H9 (cell line): ENCODE data around the gene VAV1. TPM values are rescaled to one million over a fixed set of nuclear protein-coding genes. Genes with fewer than 3 reads are reported as not detected.

Experiments
- DNase-seq: peaks from one replicate; pipeline ENCODE4 v3.0.0-alpha.2; 2017
- H2AFZ ChIP-seq: one replicate; pipeline ENCODE4 v1.6.1; 2013; ENCODE audit warnings: mild to moderate bottlenecking, low read length, control low read depth, moderate library complexity
- H2AK5ac ChIP-seq: 2 replicates; pipeline ENCODE4 v1.6.1; 2013; ENCODE audit warnings: low read length, control low read depth, mixed read lengths; ENCODE audit not compliant: insufficient read length
- H2BK120ac ChIP-seq: one replicate; pipeline ENCODE4 v1.6.1; 2013; ENCODE audit warnings: low read depth, mild to moderate bottlenecking, low read length, control low read depth, inconsistent platforms; ENCODE audit not compliant: poor library complexity, severe bottlenecking
- H2BK12ac ChIP-seq: 2 replicates; pipeline ENCODE4 v1.6.1; 2013; ENCODE audit warnings: low read length, control low read depth, mixed read lengths, low read depth; ENCODE audit not compliant: insufficient read length
- H2BK15ac ChIP-seq: 2 replicates; pipeline ENCODE4 v1.6.1; 2013; ENCODE audit warnings: low read depth, low read length, control low read depth
- H2BK20ac ChIP-seq: one replicate; pipeline ENCODE4 v1.6.1; 2013; ENCODE audit warnings: low read depth, mild to moderate bottlenecking, low read length, control low read depth, inconsistent platforms; ENCODE audit not compliant: poor library complexity, severe bottlenecking
- H2BK5ac ChIP-seq: 2 replicates; pipeline ENCODE4 v1.6.1; 2013; ENCODE audit warnings: low read length, control low read depth, mixed read lengths; ENCODE audit not compliant: insufficient read length
- H3K14ac ChIP-seq: 2 replicates; pipeline ENCODE4 v1.6.1; 2013; ENCODE audit warnings: low read length, control low read depth; ENCODE audit not compliant: insufficient read depth
- H3K18ac ChIP-seq: 2 replicates; pipeline ENCODE4 v1.6.1; 2013; ENCODE audit warnings: low read depth, mild to moderate bottlenecking, mixed read lengths, low read length, control low read depth; ENCODE audit not compliant: insufficient read length
- H3K23ac ChIP-seq: 2 replicates; pipeline ENCODE4 v1.6.1; 2013; ENCODE audit warnings: low read length, control low read depth, mixed read lengths, low read depth; ENCODE audit not compliant: insufficient read length
- H3K23me2 ChIP-seq: 2 replicates; pipeline ENCODE4 v1.6.1; 2013; ENCODE audit warnings: low read depth, mild to moderate bottlenecking, mixed read lengths, low read length, control low read depth; ENCODE audit not compliant: insufficient read length, poor library complexity, severe bottlenecking
- H3K27ac ChIP-seq: 2 replicates; pipeline ENCODE4 v1.5.1; 2013; ENCODE audit warnings: low read length, control low read depth, mixed read lengths, low read depth; ENCODE audit not compliant: insufficient read length
- H3K27me3 ChIP-seq: 2 replicates; pipeline ENCODE4 v1.6.1; 2013; ENCODE audit warnings: low read length, control low read depth, inconsistent platforms; ENCODE audit not compliant: insufficient read depth
- H3K4ac ChIP-seq: 2 replicates; pipeline ENCODE4 v1.6.1; 2013; ENCODE audit warnings: low read depth, mild to moderate bottlenecking, control low read depth, inconsistent platforms, low read length, moderate library complexity
- H3K4me1 ChIP-seq: 2 replicates; pipeline ENCODE4 v1.6.1; 2013; ENCODE audit warnings: low read length, control low read depth, inconsistent platforms; ENCODE audit not compliant: insufficient read depth
- H3K4me2 ChIP-seq: 2 replicates; pipeline ENCODE4 v1.6.1; 2013; ENCODE audit warnings: low read length, control low read depth, mixed read lengths; ENCODE audit not compliant: insufficient read length, insufficient read depth
- H3K56ac ChIP-seq: 2 replicates; pipeline ENCODE4 v1.6.1; 2013; ENCODE audit warnings: low read depth, mild to moderate bottlenecking, mixed read lengths, low read length, control low read depth; ENCODE audit not compliant: insufficient read length
- H3K79me1 ChIP-seq: 2 replicates; pipeline ENCODE4 v1.6.1; 2013; ENCODE audit warnings: low read depth, mild to moderate bottlenecking, moderate library complexity, low read length, control low read depth, inconsistent platforms; ENCODE audit not compliant: insufficient read depth, poor library complexity, severe bottlenecking
- H3K79me2 ChIP-seq: 2 replicates; pipeline ENCODE4 v1.6.1; 2013; ENCODE audit warnings: low read length, control low read depth, inconsistent platforms; ENCODE audit not compliant: insufficient read depth
- H3K9ac ChIP-seq: 2 replicates; pipeline ENCODE4 v1.6.1; 2013; ENCODE audit warnings: low read length, control low read depth, mixed read lengths; ENCODE audit not compliant: insufficient read length; ENCODE audit errors: extremely low read depth
- H3K9me3 ChIP-seq: one replicate; pipeline ENCODE4 v1.6.1; 2013; ENCODE audit warnings: low read depth, low read length, inconsistent platforms; ENCODE audit not compliant: control insufficient read depth
- H3T11ph ChIP-seq: one replicate; pipeline ENCODE4 v1.6.1; 2013; ENCODE audit warnings: mild to moderate bottlenecking, low read length, control low read depth, inconsistent platforms
- H4K20me1 ChIP-seq: one replicate; pipeline ENCODE4 v1.6.1; 2013; ENCODE audit not compliant: control insufficient read depth, insufficient read length, insufficient read depth
- H4K5ac ChIP-seq: 2 replicates; pipeline ENCODE4 v1.6.1; 2013; ENCODE audit warnings: low read depth, mild to moderate bottlenecking, mixed read lengths, low read length, control low read depth; ENCODE audit not compliant: insufficient read length
- H4K8ac ChIP-seq: replicated peaks from 2 replicates; pipeline ENCODE4 v1.6.1; 2013; ENCODE audit warnings: low read length, control low read depth, mixed read lengths, low read depth; ENCODE audit not compliant: insufficient read length
- H4K91ac ChIP-seq: 2 replicates; pipeline ENCODE4 v1.6.1; 2013; ENCODE audit warnings: low read depth, mild to moderate bottlenecking, moderate library complexity, mixed read lengths, low read length, control low read depth; ENCODE audit not compliant: insufficient read length
- H3K27ac Mint-ChIP-seq, 3 experiments: 2 replicates in 2 of 3; 3 replicates in 1 of 3; pipeline ENCODE4 v1.8.0; 2020 to 2021; ENCODE audit warnings: mixed read lengths in 3 of 3, mild to moderate bottlenecking in 1 of 3, moderate library complexity in 1 of 3
- H3K27me3 Mint-ChIP-seq: 2 replicates; pipeline ENCODE4 v1.8.0; 2021; ENCODE audit warnings: low read depth, mild to moderate bottlenecking, moderate library complexity, mixed read lengths
- H3K36me3 Mint-ChIP-seq, 3 experiments: 2 replicates in 2 of 3; 3 replicates in 1 of 3; pipeline ENCODE4 v1.8.0; 2020 to 2021; ENCODE audit warnings: low read depth in 3 of 3, mixed read lengths in 3 of 3; ENCODE audit not compliant: insufficient read depth in 1 of 3
- H3K4me1 Mint-ChIP-seq, 2 experiments: 2 replicates each; pipeline ENCODE4 v1.8.0; 2020; ENCODE audit warnings: mixed read lengths in 2 of 2
- H3K4me3 Mint-ChIP-seq, 2 experiments: 2 replicates in 1 of 2; 3 replicates in 1 of 2; pipeline ENCODE4 v1.8.0; 2020 to 2021; ENCODE audit warnings: mild to moderate bottlenecking in 2 of 2, mixed read lengths in 2 of 2, moderate library complexity in 1 of 2
- H3K9me3 Mint-ChIP-seq, 2 experiments: 2 replicates in 1 of 2; 3 replicates in 1 of 2; pipeline ENCODE4 v1.8.0; 2020; ENCODE audit warnings: mild to moderate bottlenecking in 2 of 2, mixed read lengths in 2 of 2, moderate library complexity in 1 of 2
- WGBS: extraction: QIAGEN DNeasy Blood & Tissue Kit; methylation state at CpG from one replicate; pipeline ENCODE4 v1.1.7; 2013; ENCODE audit warnings: missing lambda C conversion rate, low lambda C conversion rate, mixed read lengths; ENCODE audit not compliant: insufficient read length; ENCODE audit errors: extremely low coverage; 5-methylcytosine and 5-hydroxymethylcytosine counted together
- total RNA-seq: library from RNA; stranded (reverse); gene quantifications from 2 replicates; pipeline ENCODE4 v1.2.1, GENCODE V29; 2021
- TF ChIP-seq, protein P1 (sequence below): fragments of 200-600 bp; sonication (generic); conservative IDR thresholded peaks from 3 replicates; pipeline ENCODE4 v1.8.0; 2021; ENCODE audit warnings: antibody characterized with exemption, mild to moderate bottlenecking

Gene VAV1
- total RNA-seq, 1 experiment from 2014 or later: 0.90 TPM

DNA sequence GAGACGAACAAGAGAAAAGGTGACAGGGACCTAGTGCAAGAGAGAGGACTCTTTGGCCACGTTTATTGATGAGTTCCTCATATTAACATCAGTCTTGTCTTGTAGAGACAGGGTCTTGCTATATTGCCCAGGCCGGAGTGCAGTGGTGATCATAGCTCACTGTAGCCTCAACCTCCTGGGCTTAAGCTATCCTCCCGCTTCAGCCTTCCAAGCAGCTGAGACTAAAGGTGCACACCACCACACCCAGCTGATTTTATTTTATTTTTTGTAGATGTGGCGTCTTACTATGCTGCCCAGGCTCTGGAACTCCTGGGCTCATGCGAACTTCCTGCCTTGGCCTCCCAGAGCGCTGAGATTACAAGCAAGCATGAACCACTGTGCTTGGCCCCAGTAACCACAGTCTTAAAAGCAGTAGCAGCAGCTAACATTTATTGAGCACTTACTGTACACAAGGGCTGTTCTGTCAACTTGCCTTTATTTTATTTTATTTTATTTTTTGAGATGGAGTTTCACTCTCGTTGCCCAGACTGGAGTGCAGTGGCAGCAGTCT, 4.2 kb upstream of the VAV1 start:
- Histone ChIP-seq H3K79me2 (no peaks in the 10 kb centered on the region; the same call in 1 of the 2 replicates), H2AK5ac (no peak overlapping the region), H3K23me2 (peaks cover 16% of the 10 kb centered on the region), H3K18ac (no peak overlapping the region), H3K27me3 (no peaks in the 10 kb centered on the region), H3K4me2 (peak overlapping the region; percentile 58), H3K14ac (no peak overlapping the region), H2BK5ac (no peak overlapping the region), H3K4me1 (0 out of 2 replicates have a peak, but pooled peaks cover 2% of the 10 kb centered on the region), H3K9ac (no peak overlapping the region), H2BK20ac (no peak overlapping the region), H3K27ac (no peak overlapping the region), H2AFZ (no peak overlapping the region), H4K20me1 (peaks cover 5% of the 10 kb centered on the region), H2BK15ac (no peak overlapping the region), H3K4ac (no peak overlapping the region), H3K79me1 (no peaks in the 10 kb centered on the region), H3K9me3 (no peaks in the 10 kb centered on the region), H4K91ac (no peak overlapping the region), H4K5ac (no peak overlapping the region), H2BK12ac (no peak overlapping the region), H3K23ac (no peak overlapping the region), H3T11ph (no peak overlapping the region), H3K56ac (no peak overlapping the region), H2BK120ac (no peak overlapping the region), H4K8ac (no peak overlapping the region)
- peaks cover 0 to 4% (median 0%) of the 10 kb centered on the region in 3 experiments; a peak in 2 of 7 replicates for H3K36me3 Mint-ChIP-seq
- H3K4me3 Mint-ChIP-seq: peak overlapping the region; percentile 81 to 91
- H3K27ac Mint-ChIP-seq: peak overlapping the region; percentile 80 to 88 (median 88); a peak in 5 of 7 replicates
- no CpG with 5 or more reads among the region's 8 CpGs for WGBS
- TF ChIP-seq, protein P1, sequence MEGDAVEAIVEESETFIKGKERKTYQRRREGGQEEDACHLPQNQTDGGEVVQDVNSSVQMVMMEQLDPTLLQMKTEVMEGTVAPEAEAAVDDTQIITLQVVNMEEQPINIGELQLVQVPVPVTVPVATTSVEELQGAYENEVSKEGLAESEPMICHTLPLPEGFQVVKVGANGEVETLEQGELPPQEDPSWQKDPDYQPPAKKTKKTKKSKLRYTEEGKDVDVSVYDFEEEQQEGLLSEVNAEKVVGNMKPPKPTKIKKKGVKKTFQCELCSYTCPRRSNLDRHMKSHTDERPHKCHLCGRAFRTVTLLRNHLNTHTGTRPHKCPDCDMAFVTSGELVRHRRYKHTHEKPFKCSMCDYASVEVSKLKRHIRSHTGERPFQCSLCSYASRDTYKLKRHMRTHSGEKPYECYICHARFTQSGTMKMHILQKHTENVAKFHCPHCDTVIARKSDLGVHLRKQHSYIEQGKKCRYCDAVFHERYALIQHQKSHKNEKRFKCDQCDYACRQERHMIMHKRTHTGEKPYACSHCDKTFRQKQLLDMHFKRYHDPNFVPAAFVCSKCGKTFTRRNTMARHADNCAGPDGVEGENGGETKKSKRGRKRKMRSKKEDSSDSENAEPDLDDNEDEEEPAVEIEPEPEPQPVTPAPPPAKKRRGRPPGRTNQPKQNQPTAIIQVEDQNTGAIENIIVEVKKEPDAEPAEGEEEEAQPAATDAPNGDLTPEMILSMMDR: no peak
- peaks cover 0 to 5% of the 10 kb centered on the region in 2 experiments; a peak in 3 of 5 replicates for H3K9me3 Mint-ChIP-seq
- no peak for DNase-seq
- no peaks in the 10 kb centered on the region for H3K27me3 Mint-ChIP-seq
- H3K4me1 Mint-ChIP-seq: peaks cover 23 to 24% of the 10 kb centered on the region in 2 experiments
